Germinal center (tissue), 1 donor: Measurements from ENCODE around the gene RHCG.

Experiments
- DNase-seq: peaks from one replicate; pipeline ENCODE4 v3.0.0; 2012; ENCODE audit warnings: mixed read lengths, low spot score

The RHCG gene

DNA sequence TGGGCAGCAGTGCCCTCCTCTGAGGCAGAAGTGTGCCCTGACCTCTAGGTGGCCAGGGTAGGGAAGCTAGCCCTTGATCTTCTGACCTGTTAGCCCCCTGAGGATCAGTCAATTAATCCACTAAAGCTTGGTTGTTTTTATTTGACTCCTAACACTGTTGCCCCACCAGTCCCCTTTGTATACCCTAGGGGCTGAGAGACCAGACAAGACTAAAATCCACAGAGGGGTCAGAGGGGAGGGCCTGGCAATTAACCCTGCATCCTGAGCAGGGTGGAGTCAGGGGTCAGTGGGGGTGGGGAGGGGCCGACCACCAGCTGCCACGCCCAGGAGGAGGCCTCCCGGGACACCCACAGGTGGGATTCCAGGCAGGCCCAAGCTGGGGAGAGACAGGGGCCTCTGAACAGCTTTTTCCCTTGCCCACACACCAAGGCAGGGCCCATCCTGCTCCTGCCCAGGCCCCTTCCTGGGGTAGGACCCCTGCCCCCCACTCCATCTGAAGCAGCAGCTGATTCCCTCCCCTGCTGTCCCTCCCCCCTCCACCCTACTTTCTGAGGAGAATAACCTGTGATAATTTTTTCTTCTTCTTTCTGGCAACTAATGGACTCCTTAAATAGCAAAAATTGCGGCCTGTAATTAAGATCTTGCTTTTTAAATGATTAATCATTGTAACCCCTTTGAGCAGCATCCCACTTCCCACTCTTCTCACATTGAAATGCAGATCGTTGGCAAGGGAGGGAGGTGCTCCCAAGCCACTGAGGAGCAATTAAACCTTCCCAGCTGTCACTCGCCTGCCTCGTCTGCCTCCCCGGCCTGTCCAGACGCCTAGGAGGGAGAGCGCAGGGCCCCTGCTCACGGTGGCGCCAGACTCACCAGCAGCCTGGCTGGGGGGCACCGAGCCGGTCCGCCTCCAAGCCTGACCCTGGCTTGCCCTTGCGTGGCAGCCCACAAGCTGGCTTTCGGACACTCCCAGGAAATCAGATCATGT lies 51.9 kb downstream of the RHCG start:
- no peak for DNase-seq

DNA sequence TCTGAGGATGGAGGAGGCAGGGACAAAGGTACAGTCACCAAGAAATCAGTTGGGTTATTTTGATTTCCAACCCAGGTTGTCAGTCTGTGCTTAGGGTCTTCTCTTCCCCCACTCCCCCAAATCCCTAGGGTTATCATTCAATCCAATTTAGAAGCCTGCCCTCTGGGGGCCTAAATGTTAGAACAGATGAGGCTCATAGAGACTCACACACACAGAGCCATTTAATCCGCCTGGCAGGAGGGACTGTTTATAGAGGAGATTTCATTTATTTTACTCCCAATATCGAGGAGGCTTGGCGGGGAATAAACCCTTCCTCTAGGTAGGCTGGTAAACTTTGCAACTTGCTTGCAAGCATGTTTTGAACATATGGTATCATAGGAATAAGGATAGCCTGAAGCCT lies 52.8 kb downstream of the RHCG start:
- no peak for DNase-seq

DNA sequence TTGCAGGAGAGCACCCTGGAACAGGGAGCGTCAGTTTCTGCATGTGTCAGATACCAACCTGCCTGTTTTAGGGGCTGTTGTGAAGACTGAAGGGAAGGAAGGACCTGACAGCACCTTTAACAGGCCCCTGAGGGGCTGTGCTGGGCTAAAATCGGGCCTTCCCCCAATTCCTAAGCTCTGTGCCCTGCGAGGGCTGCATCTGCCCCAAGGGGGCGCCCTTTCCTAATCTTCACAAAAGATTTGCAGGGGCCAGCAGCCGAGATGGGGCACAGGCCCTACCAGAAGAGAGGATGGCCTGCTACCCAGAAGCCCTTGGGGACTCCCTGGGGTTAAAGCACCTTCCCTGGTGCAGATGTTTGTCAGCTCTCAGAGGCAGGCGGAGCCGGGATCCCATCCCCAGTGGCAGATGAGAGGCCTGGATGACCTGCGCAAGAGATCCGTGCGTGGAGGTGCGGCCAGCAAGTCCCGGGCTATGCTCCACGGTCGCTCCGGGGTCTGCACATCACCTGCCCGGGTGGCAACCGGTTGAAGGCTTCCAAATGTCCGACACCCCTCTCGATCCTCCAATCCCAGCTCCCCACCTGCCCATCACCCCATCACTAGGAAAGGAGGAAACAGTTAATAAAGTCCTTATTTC lies 53.6 kb downstream of the RHCG start:
- peak; percentile 66 for DNase-seq

DNA sequence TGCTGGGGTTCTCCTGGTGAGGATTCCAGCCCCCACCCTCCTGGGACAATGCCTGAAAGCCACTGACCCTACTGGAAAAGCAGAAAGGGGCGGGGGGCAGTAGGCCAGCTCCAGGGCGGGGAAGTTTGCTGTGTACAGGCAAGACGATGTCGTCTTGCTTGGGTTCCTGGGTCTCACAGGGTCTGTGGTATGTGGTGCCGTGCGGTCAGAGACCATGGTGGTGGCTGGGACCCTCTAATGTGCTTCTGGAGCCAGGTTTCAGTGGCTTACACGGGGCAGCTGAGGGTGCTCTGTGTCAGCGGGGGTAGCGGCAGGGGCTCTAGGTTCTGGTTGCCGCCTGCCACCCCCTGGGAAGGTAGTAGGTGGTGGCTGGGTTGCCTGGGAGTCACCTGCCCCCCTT lies 54.2 kb downstream of the RHCG start:
- DNase-seq, result no peak

DNA sequence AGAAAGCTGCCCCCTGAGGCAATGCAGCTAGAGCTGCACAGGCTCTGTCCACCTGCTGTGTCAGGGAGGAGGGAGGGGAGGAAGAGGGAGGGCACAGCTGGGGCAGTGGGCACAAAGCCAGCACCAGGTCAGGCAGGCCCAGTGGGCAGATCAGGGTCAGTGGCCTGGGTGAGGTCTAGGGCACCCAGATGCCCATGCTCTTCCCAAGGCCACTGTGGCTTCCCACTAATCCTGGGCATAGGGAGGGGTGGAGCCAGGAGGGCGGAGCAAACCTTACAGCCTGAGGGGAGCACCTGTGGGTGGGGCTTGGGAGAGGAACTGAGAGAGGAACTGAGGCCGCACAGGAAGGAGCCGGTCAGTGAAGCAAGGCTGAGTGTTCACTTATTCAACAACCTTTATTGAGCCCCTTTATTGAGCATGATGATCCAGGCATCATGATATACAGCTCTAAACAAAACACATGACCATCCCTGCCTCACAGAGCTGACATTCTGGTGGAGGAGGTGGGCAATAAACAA lies 55.0 kb downstream of the RHCG start:
- DNase-seq, result peak; percentile 91

DNA sequence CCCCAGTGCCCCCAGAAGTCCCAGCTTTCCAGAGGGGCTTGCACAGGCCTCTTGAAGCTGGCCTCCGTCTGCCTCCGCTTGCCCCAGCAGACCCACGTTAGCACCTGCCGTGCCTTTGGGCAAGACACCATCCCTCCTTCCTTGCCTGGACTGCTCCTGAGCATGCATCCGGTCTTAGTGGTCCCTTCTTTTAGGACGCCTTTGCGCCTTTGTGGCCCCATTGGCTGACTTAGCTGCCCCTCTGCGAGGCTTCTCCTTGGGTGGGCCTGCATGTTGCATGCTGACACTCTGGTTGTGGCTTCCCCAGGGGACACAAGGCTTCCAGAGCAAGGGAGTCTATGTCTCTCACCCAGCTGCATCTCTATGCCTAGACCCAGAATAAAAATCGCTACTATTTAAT lies 56.6 kb downstream of the RHCG start:
- no peak for DNase-seq

DNA sequence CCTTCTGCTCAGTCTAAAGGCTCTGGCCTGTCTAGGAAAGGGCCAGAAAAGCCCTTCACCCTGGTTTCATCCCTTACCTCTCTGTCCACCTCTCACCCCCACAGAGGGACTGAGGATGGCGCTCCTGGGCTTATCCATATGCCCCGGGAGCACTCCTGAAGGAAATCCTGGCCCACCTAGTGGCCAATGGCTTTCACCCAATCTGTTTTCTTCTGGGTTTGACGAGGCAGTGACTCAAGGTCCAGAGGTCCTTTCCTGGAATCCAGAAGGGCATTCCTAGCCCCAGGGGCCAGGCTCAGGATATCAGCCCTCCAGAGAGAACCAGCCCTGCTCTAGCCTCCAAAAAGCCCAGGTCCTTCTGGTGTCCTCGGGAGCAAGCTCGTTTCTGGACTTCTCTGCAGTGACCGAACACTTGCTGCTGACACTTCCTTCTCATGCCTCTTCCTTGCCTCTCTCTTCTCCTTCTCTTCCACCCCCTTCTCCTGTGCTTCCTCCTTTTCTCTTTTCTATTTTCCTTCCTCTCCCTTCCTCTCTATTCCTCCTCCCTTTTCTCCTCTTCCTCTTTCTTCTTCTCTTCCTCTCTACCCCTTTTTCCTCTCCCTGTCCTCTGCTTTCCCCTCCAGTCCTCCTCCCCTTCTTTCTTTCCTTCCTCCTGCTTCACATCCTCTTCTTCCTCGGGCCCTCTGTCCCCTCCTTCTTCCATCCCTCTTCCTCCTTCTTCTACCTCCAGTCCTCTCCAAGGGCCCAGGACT lies 59.6 kb downstream of the RHCG start:
- no peak for DNase-seq

DNA sequence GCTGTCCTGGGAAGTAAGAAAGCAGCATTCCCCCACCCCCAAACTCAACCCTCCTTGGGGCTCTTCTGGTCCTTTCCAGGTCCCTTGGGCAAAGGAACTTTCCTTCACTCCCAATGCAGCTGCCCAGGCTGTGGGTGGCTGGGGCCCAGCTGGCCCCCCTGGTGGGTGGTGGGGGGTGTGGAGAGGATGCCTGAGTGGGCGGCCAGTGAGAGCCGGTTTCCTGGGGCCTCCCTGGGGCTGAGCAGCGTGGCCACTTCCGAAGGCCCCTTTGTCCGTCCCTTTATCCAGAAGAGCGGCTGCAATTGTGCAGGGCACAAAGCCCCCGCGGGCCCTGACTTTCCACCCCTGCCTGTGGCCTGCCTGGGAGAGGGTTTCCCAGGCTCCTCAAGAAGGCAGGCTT lies 61.0 kb downstream of the RHCG start:
- no peak for DNase-seq

DNA sequence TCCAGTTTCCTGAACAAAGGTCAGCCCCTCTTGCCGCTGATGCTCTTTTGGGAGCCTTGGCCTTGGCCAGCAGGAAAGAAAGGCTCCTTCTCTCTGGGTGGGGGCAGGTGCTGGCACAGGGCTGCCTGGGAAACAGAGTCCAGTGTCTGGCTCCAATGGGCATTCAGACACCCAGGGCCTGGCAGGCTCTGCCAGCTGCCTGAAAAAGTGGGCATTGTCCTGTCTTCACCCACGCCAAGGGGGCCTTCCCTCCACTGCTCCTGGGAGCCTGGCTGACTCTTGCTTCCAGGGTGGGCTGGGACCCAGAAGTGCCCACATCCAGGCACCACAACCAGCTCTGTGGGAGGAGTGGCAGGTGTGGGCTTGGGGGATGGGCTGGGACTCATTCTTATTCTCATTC lies 62.7 kb downstream of the RHCG start:
- DNase-seq, result no peak

DNA sequence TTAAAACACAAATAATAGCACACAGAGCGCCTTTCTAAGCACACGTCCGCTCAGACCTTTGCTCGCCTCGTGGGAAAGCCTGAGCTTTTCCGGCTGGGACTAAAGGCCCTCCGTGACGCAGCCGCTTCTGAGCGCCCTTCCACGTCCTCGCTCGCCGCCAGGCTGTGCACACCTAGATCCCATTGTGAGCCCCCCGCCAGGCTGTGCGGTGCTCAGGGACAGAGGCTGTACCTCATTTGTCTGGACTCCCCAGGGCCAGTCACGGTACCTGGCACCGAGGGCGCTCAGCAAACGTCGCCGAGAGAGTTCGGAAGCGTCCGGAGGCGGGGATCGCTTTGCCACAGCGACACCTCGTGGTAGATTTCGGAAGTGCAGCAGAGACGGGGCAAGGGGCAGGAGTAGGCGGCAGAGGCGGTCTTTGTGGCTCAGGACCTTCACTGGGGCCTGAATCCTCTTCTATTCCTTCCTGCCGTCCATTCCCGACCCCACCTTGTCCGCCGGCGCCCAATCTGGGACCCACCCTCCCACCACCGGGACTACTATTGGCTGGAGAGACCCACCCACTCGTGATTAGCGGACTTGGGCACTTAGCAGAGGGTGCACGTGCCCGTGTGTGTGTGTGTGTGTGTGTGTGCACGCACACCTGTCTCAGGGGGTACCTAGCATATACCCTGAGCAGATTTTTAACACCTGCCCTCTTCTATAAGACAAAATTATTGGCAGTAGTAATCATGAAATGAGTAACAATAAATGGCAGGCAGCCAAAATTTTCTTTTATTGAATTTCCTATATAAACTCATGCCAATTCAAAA lies 65.6 kb downstream of the RHCG start:
- DNase-seq, result peak; percentile 87

DNA sequence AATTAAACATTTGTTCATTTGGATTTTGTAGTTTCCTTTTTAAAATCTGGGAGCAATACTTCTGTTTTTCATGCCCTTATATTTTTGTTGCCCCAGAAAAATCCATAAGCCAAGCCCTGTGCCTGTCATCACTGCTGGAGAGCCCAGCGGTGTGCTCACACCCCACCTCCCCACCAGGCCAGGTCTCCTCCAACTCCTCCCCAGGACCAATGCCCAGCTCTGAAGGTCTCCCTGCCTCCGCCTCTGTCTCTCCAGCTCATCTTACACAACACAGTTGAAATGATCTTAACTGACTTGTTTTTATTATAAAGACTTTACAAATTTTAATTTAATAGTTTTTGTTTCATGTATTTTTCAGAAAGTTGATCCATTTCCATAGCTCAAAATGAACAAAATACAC lies 66.4 kb downstream of the RHCG start:
- no peak for DNase-seq

DNA sequence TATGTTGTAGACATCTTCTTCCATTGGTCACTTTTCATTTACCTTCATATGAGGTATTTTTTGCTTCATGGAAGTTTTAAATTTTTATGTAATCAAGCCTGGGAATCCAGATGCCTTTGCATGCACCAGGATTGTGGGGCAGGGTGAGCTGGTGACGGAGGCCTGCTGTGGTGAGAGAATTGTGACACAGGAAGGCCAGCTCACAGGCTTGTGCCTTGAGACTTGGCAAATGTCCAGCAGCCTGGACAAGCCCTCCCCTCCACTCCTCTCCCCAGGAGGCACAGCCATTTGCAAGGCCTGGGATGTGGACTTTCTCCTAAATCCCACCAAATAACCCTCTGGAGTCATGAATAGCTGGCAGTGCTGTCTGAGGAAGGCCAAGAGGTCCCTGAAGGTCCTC lies 67.4 kb downstream of the RHCG start:
- DNase-seq, result no peak

DNA sequence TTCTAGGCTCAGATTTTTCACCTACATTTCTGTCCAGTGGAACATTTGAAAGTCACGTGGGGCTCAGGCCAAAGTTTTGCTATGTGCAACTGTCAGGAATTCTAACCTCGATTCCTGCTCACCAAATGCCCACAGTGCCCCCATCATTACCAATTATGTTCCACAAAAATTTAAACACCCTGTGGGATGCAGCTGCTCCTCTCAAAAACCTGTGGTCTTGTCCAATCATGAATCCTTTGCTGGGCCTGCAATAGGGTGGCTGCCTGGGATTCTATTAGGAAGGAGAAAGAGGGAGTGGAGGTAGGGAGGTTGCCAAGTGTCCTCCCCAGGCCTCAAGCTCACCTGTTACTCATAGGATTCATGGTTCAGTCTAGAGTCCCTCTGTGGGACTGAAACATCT lies 68.1 kb downstream of the RHCG start:
- no peak for DNase-seq

DNA sequence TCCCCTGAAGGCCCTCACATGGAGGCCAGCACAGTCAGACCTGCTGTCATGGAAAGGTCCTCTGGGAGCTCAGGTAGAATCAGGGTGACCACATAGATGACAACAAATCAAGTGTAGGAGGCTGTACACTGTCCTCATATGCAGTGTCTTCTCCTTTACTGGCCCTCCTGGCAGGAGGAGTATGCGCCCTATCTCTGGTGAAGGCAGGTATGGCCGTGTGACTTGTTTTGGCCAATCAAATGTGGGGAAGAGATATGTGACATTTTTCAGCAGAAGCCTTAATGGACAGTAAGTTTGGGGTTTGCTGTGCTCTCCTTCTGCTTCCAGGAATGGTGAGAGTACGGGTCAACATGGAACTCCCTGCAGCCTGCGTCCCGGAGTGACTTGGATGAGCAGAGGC lies 69.9 kb downstream of the RHCG start:
- no peak for DNase-seq

DNA sequence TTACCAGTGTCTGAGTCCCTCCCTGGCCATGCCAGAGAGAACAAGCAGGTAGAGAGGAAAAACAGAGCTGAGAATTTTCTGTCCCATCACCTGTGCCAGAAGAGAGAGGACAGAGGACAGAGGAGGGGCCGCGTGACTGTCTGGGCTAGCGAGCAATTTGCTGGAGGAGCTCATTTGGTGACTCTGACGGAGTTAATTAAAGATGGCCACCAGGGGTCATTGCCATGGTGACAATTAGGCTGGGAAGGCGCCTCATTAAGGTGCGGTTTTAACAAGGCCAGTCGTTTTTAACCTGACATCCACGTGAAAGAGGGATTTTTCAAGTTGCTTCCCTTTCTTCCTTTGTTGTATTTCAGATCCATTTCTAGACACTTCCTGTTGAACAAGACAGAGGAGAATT lies 72.4 kb downstream of the RHCG start:
- DNase-seq, result no peak
